Measurements from ENCODE around the gene ABHD12.

Gene ABHD12

DNA sequence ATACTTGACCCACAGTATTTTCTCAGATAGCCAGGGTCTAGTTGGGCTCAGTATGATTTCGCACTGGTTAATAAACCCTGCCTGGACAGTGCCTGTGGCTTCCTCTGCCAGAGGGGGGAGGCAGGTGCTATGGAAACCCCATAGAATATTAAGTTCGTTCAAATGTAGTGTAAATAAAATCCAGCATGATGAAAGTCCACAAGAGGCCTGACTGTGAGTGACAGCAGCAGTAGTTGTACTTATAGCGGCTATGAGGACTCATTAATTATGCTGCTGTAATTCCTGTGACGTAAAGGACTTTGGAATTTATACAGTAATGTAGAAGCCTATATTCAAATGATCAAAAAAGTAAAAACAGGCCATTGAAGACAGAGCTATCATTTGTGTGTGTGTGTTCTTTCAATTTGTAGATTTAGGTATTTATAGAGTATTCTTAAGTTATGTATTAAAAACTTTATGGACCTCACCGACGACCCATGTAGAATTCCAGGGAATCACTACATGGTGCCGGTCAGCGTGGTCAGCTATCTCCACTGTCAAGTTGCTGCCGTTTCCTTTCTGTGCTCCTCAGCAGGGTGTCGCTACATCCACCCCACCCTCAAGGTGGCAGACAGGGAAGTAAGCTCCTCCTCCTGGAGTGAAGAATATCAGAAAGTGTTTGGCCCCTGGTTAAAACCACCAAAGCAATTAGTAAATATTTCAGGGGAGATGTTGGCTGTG is 132.7 kb downstream of the ABHD12 start:
- DNase-seq (ENCODE audit: low read depth in 2 of 2): no peak

GRCh38 chr20:25257130-25257529 is 133.5 kb downstream of the ABHD12 start:
- no peak for DNase-seq (ENCODE audit: low read depth in 2 of 2)

- no peak for DNase-seq (ENCODE audit: low read depth in 2 of 2)
Measured at GRCh38 chr20:25256226-25256859, 134.3 kb downstream of the ABHD12 start.

DNA sequence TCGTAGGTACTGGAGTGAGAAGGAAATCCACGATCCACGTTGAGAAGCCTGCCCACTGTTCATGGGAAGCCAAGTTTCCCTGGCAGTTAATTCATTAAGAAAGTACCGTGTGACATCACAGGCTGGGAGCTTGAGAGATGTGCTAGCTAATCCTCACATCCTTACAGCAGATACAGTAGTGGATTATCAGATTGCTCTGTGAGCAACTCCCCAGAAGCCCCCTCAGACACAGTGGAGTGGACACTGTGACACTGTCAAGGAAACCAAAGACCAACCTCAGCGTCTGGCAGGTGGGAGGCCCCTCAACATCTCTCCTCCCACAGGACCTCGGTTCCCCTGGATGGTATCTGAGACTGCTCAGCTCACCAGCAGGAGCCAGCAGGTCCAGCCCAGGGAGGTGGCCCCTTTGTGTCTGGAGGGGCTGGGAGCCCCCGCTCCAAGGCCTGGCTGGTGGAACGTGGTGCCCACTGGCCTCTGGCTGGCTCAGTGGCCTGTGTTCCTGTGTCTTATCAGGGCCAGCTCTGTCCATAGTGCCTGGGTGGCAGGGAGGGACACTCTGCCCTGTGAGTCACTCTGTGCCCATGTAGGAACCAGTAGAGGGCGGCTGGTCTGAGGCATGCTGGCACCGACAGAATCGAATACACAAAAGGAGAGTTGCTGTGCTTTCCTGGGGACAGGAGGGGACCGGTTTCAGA is 135.5 kb downstream of the ABHD12 start:
- DNase-seq (ENCODE audit: low read depth in 2 of 2): no peak

DNA sequence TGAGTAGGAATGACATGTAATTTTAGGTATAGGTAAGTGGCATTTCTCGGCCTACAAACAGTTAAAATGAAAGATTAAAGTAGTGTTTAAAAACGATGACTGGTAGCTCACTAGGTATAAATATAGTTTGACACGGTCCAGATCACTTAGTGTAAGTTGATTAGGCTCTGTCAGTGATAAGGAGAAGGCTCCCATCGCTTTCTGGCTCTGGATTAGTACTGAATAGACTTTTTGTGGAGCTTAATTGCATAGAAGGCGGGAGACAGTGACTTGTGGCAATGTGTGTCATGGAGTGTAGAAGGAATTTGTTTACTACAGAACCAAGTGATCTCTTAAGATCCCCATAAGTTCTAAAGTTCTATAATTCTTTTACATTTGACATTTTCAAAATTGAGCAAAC is 136.1 kb downstream of the ABHD12 start:
- no peak for DNase-seq (ENCODE audit: low read depth in 2 of 2)

GRCh38 chr20:25253606-25254275 is 136.9 kb downstream of the ABHD12 start:
- no peak for DNase-seq (ENCODE audit: low read depth in 2 of 2)

DNA sequence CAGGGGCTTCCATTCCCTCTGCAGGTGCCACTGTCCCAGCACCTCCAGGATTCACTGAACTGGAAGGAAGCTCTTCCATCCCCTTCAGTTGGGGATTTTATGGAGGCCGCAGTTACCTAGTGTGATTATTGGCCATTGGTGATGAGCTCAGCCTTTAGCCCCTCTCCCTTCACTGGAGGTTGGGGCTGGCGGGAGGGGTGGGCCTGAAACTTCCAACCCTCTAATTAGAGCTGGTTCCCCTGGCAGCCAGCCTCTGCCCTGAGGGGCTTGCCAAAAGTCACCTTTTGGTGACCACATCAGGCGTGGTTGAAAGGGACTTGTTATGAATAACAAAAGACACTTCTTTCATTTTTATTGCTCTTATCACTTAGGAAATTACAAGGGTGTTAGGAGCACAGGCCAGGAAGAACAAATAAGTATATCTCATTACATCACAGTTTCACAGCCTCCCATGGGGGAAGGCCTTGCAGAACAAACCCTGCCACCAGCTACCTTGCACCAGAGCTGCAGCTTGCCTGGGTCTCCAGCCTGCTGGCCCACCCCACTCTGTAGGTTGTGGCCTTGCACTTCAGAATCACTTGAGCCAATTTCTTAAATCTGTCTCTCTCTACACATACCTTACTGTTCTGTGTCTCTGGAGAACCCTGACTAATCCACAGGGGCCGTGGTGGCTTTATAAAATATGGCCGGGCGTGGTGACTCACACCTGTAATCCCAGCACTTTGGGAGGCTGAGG is 137.8 kb downstream of the ABHD12 start:
- DNase-seq (ENCODE audit: low read depth in 2 of 2): no peak

DNA sequence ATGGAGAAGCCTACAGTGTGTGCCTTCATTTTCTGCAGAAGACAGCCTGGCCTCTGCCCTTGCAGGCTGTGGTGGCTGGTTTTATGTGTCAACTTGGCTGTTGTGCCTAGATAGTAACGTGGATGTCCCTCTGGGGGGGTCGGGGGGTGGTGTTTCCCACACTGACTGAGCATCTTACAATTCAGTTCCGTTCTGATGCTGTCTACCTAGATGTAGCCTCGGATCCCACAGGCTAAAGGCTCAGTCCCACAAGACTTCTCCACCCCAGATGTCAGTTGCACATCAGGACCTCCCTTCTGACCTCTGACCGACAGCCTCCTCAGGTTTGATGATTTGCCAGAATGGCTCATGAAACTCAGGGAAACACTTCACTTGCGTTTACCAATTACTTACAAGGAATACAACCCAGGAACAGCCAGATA is 138.4 kb downstream of the ABHD12 start:
- DNase-seq (ENCODE audit: low read depth in 2 of 2): no peak

GRCh38 chr20:25251558-25251957 is 139.1 kb downstream of the ABHD12 start:
- DNase-seq (ENCODE audit: low read depth in 2 of 2): no peak

- DNase-seq (ENCODE audit: low read depth in 2 of 2): no peak
Measured at GRCh38 chr20:25251019-25251418, 139.6 kb downstream of the ABHD12 start.

DNA sequence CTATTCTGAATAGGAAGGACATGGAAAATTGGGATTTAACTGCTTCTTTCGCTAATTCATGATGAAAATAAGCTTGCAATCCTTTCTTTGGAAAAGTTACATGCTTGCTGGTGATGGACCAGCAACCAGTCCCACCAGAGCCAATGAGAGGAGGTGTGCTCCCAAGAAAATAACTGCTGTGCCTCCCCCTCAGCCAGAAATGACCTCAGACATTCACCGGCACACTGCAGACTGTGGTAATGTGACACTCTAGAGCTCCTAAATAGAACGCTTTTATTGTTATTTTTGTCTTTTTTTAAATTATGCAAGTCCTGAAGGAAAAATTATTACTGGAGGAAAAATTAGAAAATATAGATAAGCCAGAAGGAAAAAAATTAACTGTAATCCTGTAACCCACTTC is 140.1 kb downstream of the ABHD12 start:
- DNase-seq (ENCODE audit: low read depth in 2 of 2): no peak

Data from stimulated activated CD8-positive, alpha-beta memory T cell treated with anti-CD3 and anti-CD28 coated beads, Interleukin-15, amount 100 ng/mL, for 4 hours (primary cell).